HCT116 (cell line): ENCODE results near the gene AKR7A2. TPM values are rescaled to one million over a fixed set of nuclear protein-coding genes. Genes with fewer than 3 reads are reported as not detected.
A peak's percentile ranks its signal among the peaks of the same experiment; 100 is the strongest.

Experiments used
- ATAC-seq: fragments of 200-7000 bp; cut with Tn5 transposase; 2 replicates; pipeline ENCODE4 v1.9.1; 2020; ENCODE audit warnings: mild to moderate bottlenecking, moderate library complexity
- BruUV-seq: library from RNA; stranded (reverse); fragments of 400-500 nt; replicated peaks from 2 replicates; lab custom pipeline; 2021; lab: Mats Ljungman, UMichigan
- CTCF ChIA-PET: fragments of 300-600 bp; sonication (Branson Sonifier 250); formaldehyde crosslinking; loops from one replicate; lab custom pipeline; 2021; ENCODE audit warnings: antibody characterized with exemption; lab: Charles Lee
- POLR2A ChIA-PET: fragments of 300-600, 350-600 bp; sonication (Branson Sonifier 250); formaldehyde crosslinking; loops from one replicate; lab custom pipeline; 2021; ENCODE audit warnings: antibody characterized with exemption; lab: Charles Lee
- RAD21 ChIA-PET, 2 experiments: fragments of 300-600 bp; sonication (Branson Sonifier 250); formaldehyde crosslinking; loops; one replicate each; lab custom pipeline; 2023; ENCODE audit warnings: low total read pairs in 2 of 2; ENCODE audit not compliant: uncharacterized antibody in 2 of 2, unreplicated experiment in 2 of 2, low non-redundant PET in 1 of 2; lab: Charles Lee
- DNase-seq: peaks from one replicate; pipeline ENCODE4 v3.0.0-alpha.2; 2010; ENCODE audit warnings: low read depth, low spot score
- H2AFZ ChIP-seq: fragments of 200-600 bp; shearing (Covaris generic), sonication (generic); 2 replicates; pipeline ENCODE4 v1.6.1; 2017; ENCODE audit warnings: low read depth, mixed run types, mixed read lengths, antibody characterized with exemption, low read length; ENCODE audit not compliant: poor library complexity, severe bottlenecking
- H3K27ac ChIP-seq: 2 replicates; pipeline ENCODE4 v1.5.1; 2012; ENCODE audit warnings: low read depth, low read length
- H3K27me3 ChIP-seq: fragments of 200-600 bp; sonication (generic); 2 replicates; pipeline ENCODE4 v1.6.1; 2016; ENCODE audit warnings: mixed run types, low read length, mixed read lengths; ENCODE audit not compliant: insufficient read depth
- H3K36me3 ChIP-seq, 2 experiments: fragments of 200-500 bp in 1 of 2; fragments of 200-600 bp in 1 of 2; sonication (Bioruptor generic) in 1 of 2; sonication (generic) in 1 of 2; 2 replicates each; pipeline versions ENCODE4 v1.5.1 to v1.6.1; 2014 to 2016; ENCODE audit warnings: low read length in 2 of 2, inconsistent platforms in 1 of 2, mixed read lengths in 1 of 2, mixed run types in 1 of 2; ENCODE audit not compliant: insufficient read depth in 2 of 2, control insufficient read depth in 1 of 2
- H3K4me1 ChIP-seq, 2 experiments: fragments of 200-600 bp in 1 of 2; sonication (generic) in 1 of 2; 2 replicates each; pipeline versions ENCODE4 v1.5.1 to v1.6.1; 2012 to 2017; ENCODE audit warnings: low read length in 2 of 2, inconsistent platforms in 1 of 2, mild to moderate bottlenecking in 1 of 2, mixed read lengths in 1 of 2, mixed run types in 1 of 2, moderate library complexity in 1 of 2; ENCODE audit not compliant: insufficient read depth in 2 of 2, control insufficient read depth in 1 of 2
- H3K4me2 ChIP-seq: fragments of 200-600 bp; sonication (generic); 2 replicates; pipeline ENCODE4 v1.6.1; 2017; ENCODE audit warnings: mixed run types, low read length, mixed read lengths
- H3K4me3 ChIP-seq, 2 experiments: fragments of 200-600 bp in 1 of 2; sonication (generic) in 1 of 2; replicated peaks in 1 of 2; 2 replicates each; pipeline ENCODE4 v1.5.1; 2011 to 2016; ENCODE audit warnings: low read length in 2 of 2, control low read depth in 1 of 2, low read depth in 1 of 2, mild to moderate bottlenecking in 1 of 2, mixed read lengths in 1 of 2, mixed run types in 1 of 2
- H3K79me2 ChIP-seq: fragments of 200-600 bp; sonication (generic); 2 replicates; pipeline ENCODE4 v1.6.1; 2017; ENCODE audit warnings: mild to moderate bottlenecking, mixed run types, low read length, moderate library complexity, mixed read lengths; ENCODE audit not compliant: insufficient read depth
- H3K9ac ChIP-seq: fragments of 200-600 bp; sonication (generic); 2 replicates; pipeline ENCODE4 v1.6.1; 2016; ENCODE audit warnings: low read length, mixed read lengths
- H3K9me2 ChIP-seq: fragments of 200-600 bp; sonication (generic), shearing (Covaris generic); 2 replicates; pipeline ENCODE4 v1.6.1; 2017; ENCODE audit warnings: mixed run types, mild to moderate bottlenecking, moderate library complexity; ENCODE audit not compliant: insufficient read depth
- H3K9me3 ChIP-seq, 2 experiments: fragments of 200-500 bp in 1 of 2; fragments of 200-600 bp in 1 of 2; sonication (Bioruptor generic) in 1 of 2; sonication (generic) in 1 of 2; 2 replicates each; pipeline ENCODE4 v1.6.1; 2014 to 2017; ENCODE audit warnings: low read length in 2 of 2, mixed read lengths in 2 of 2, inconsistent platforms in 1 of 2, low read depth in 1 of 2, mild to moderate bottlenecking in 1 of 2, mixed run types in 1 of 2, moderate library complexity in 1 of 2; ENCODE audit not compliant: control insufficient read depth in 1 of 2, insufficient read depth in 1 of 2
- H4K20me1 ChIP-seq: fragments of 200-600 bp; sonication (generic), shearing (Covaris generic); 2 replicates; pipeline ENCODE4 v1.6.1; 2017; ENCODE audit warnings: mixed run types, mild to moderate bottlenecking, moderate library complexity; ENCODE audit not compliant: insufficient read depth
- EZH2 ChIP-seq: fragments of 200-600 bp; sonication (generic); IDR thresholded peaks from 2 replicates; pipeline ENCODE4 v1.6.1; 2017; ENCODE audit warnings: antibody characterized with exemption, mixed run types
- JUND ChIP-seq: IDR thresholded peaks from 2 replicates; pipeline ENCODE4 v1.6.1; 2012
- ZBTB33 ChIP-seq: IDR thresholded peaks from 2 replicates; pipeline ENCODE4 v1.6.1; 2011; ENCODE audit warnings: mild to moderate bottlenecking, low read length, moderate library complexity; ENCODE audit not compliant: insufficient replicate concordance; ENCODE audit errors: extremely low read depth
- intact Hi-C: fragments of 100-400 bp; cut with micrococcal nuclease; formaldehyde crosslinking; loops from 2 replicates; pipeline ENCODE4 v1.10.0; 2022
- total RNA-seq: library from RNA; stranded (reverse); gene quantifications from one replicate; pipeline ENCODE4 v1.2.1, GENCODE V29; 2021; ENCODE audit not compliant: unreplicated experiment
- TF ChIP-seq, protein P1 (sequence below), 3 experiments: fragments of 200-600 bp in 1 of 3; sonication (generic) in 1 of 3; IDR thresholded peaks in 2 of 3; conservative IDR thresholded peaks in 1 of 3; 2 replicates each; pipeline ENCODE4 v1.5.1; 2012 to 2017; ENCODE audit warnings: low read depth in 2 of 3, low read length in 2 of 3, antibody characterized with exemption in 1 of 3, borderline replicate concordance in 1 of 3, control low read depth in 1 of 3, mild to moderate bottlenecking in 1 of 3, mixed read lengths in 1 of 3, mixed run types in 1 of 3, moderate library complexity in 1 of 3; ENCODE audit not compliant: insufficient read depth in 1 of 3
- TF ChIP-seq, protein P2 (sequence below): IDR thresholded peaks from 2 replicates; pipeline ENCODE4 v1.6.1; 2012

The AKR7A2 gene
- total RNA-seq, 1 experiment from 2014 or later, result 90.8 TPM

DNA sequence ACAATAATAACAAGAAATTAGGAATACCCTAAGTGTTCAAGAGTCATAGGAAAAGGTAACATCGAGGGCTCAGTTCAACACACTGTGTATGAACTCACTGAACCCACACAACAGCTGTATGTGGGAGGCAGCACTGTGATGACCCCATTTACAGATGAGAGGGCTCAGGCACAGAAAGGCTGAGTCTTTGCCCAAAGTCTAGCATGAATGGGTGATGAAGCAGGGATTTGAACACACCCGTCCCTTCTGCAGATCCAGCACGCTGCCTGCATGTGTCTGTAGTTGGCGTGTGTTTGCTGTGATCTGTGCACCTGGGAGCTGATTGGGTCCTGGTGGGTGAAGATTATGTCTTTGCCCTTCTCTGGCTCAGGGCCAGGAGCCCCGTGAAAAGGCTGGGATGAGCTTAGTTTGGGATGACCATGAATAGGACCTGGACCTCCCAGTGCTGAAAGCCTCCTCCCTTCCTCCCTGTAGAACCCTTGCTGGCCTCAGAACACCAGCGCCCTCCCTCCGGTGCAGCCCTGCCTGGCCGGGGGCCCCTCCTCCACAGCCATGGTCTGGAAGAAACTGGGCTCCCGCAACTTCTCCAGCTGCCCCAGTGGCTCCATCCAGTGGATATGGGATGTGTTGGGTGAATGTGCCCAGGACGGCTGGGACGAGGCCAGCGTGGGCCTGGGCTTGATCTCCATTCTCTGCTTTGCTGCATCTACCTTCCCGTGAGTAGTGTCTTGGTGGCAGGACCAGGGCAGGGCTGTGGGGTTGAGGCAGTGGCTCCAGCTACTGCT lies 5.4 kb upstream of the AKR7A2 start:
- CTCF ChIA-PET, result no interaction called here
- Histone ChIP-seq H3K4me2 (no peak overlapping the region), H4K20me1 (no peaks in the 10 kb centered on the region), H3K9ac (no peak overlapping the region), H3K4me1 (peaks cover 13 to 37% of the 10 kb centered on the region in 2 experiments; a peak in 3 of 4 replicates), H3K79me2 (peaks cover 2% of the 10 kb centered on the region; the same call in 1 of the 2 replicates), H3K9me2 (no peaks in the 10 kb centered on the region), H3K27me3 (no peaks in the 10 kb centered on the region), H3K27ac (no peak overlapping the region), H3K36me3 (no peaks in the 10 kb centered on the region), H3K4me3 (no peak overlapping the region), H3K9me3 (no peaks in the 10 kb centered on the region), H2AFZ (no peak overlapping the region)
- BruUV-seq, result no TSS peak
- POLR2A ChIA-PET, result no interaction called here
- intact Hi-C loops, result no loop called here
- ATAC-seq (no peak), DNase-seq (no peak)
- TF ChIP-seq, protein P1, sequence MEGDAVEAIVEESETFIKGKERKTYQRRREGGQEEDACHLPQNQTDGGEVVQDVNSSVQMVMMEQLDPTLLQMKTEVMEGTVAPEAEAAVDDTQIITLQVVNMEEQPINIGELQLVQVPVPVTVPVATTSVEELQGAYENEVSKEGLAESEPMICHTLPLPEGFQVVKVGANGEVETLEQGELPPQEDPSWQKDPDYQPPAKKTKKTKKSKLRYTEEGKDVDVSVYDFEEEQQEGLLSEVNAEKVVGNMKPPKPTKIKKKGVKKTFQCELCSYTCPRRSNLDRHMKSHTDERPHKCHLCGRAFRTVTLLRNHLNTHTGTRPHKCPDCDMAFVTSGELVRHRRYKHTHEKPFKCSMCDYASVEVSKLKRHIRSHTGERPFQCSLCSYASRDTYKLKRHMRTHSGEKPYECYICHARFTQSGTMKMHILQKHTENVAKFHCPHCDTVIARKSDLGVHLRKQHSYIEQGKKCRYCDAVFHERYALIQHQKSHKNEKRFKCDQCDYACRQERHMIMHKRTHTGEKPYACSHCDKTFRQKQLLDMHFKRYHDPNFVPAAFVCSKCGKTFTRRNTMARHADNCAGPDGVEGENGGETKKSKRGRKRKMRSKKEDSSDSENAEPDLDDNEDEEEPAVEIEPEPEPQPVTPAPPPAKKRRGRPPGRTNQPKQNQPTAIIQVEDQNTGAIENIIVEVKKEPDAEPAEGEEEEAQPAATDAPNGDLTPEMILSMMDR (IDR thresholded peaks at IDR 0.05 in 2 of 3, conservative IDR thresholded peaks at IDR 0.05 in 1 of 3; ENCODE audit: borderline replicate concordance in 1 of 3, insufficient read depth in 1 of 3, low read depth in 2 of 3, low read length in 2 of 3), result 0 out of 6 replicates have a peak, but pooled peaks of 1 of the 3 experiments have one; percentile 12
- TF ChIP-seq EZH2, result no peak
- RAD21 ChIA-PET, result no interaction called here

GRCh38 chr1:19315378-19316198 lies 3.6 kb upstream of the AKR7A2 start:
- no TSS peak for BruUV-seq
- H3K4me2 ChIP-seq, result peak overlapping the region; percentile 62
- H2AFZ ChIP-seq, result no peak overlapping the region
- no peaks in the 10 kb centered on the region for H3K27me3 ChIP-seq
- H3K4me3 ChIP-seq, result no peak overlapping the region
- H3K27ac ChIP-seq, result peak overlapping the region; percentile 23; the same call in 1 of the 2 replicates
- RAD21 ChIA-PET, result no interaction called here
- H4K20me1 ChIP-seq, result no peaks in the 10 kb centered on the region
- 0 out of 2 replicates have a peak overlapping the region, but pooled peaks have one; percentile 6 for H3K9ac ChIP-seq
- H3K9me3 ChIP-seq, result no peaks in the 10 kb centered on the region
- TF ChIP-seq, protein P2, sequence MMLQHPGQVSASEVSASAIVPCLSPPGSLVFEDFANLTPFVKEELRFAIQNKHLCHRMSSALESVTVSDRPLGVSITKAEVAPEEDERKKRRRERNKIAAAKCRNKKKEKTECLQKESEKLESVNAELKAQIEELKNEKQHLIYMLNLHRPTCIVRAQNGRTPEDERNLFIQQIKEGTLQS, result no peak
- TF ChIP-seq ZBTB33, result no peak
- TF ChIP-seq JUND, result peak; percentile 40; the same call in 1 of the 2 replicates
- DNase-seq, result no peak
- CTCF ChIA-PET, result interaction anchor here (0.7 kb wide), 1 partner anchor 13 kb away, joined by 3 read pairs; no protein-coding TSS in a partner anchor
- H3K36me3 ChIP-seq, result no peaks in the 10 kb centered on the region
- intact Hi-C loops, result no loop called here
- POLR2A ChIA-PET, result no interaction called here
- ATAC-seq, result no peak
- peaks cover 15% of the 10 kb centered on the region for H3K79me2 ChIP-seq
- peaks cover 17 to 46% of the 10 kb centered on the region in 2 experiments; a peak in 3 of 4 replicates for H3K4me1 ChIP-seq
- H3K9me2 ChIP-seq, result no peaks in the 10 kb centered on the region
